A549 (cell line): ENCODE measurements around the gene RBM10. TPM values are rescaled to one million over a fixed set of nuclear protein-coding genes. Genes with fewer than 3 reads are reported as not detected.

ENCODE experiments used
- ATAC-seq, 2 experiments: fragments of 200-7000 bp in 1 of 2; fragments of >200 bp in 1 of 2; cut with Nextera tagmentation in 1 of 2; cut with Tn5 transposase in 1 of 2; 3 replicates each; pipeline versions ENCODE4 v1.8.0 to v1.9.1; 2018 to 2020; ENCODE audit warnings: mild to moderate bottlenecking in 1 of 2, moderate library complexity in 1 of 2
- CTCF ChIA-PET: fragments of 300-600 bp; sonication (Branson Sonifier 250); formaldehyde crosslinking; extraction: SDS; loops from one replicate; lab custom pipeline; 2021; ENCODE audit warnings: antibody characterized with exemption, inconsistent platforms; lab: Yijun Ruan, JAX
- POLR2A ChIA-PET: fragments of 350-600 bp; formaldehyde crosslinking; extraction: SDS; loops from one replicate; lab custom pipeline; 2021; ENCODE audit warnings: antibody characterized with exemption, inconsistent platforms; lab: Yijun Ruan, JAX
- DNase-seq, 2 experiments: peaks; one replicate each; pipeline versions ENCODE4 v3.0.0 to v3.0.0-alpha.2; 2011 to 2016; ENCODE audit warnings: low read depth in 1 of 2, low spot score in 1 of 2
- FAIRE-seq: peaks from 2 replicates; lab custom pipeline; 2011; peaks lifted over from hg19 to GRCh38; lab: Jason Lieb, UNC
- H3K27ac ChIP-seq, 2 experiments: fragments of >200 bp; sonication (Bioruptor Twin); formaldehyde crosslinking; 3 replicates each; pipeline ENCODE4 v1.5.1; 2016 to 2017
- H3K4me1 ChIP-seq: fragments of >200 bp; sonication (Bioruptor Twin); formaldehyde crosslinking; 3 replicates; pipeline ENCODE4 v1.6.1; 2016
- H3K4me2 ChIP-seq: fragments of >200 bp; sonication (Bioruptor Twin); formaldehyde crosslinking; 3 replicates; pipeline ENCODE4 v1.6.1; 2016
- H3K4me3 ChIP-seq: fragments of >200 bp; sonication (Bioruptor Twin); formaldehyde crosslinking; 3 replicates; pipeline ENCODE4 v1.5.1; 2016
- H3K9me3 ChIP-seq: fragments of >200 bp; sonication (Bioruptor Twin); formaldehyde crosslinking; 3 replicates; pipeline ENCODE4 v1.6.1; 2016
- CEBPB ChIP-seq, 2 experiments: fragments of >200 bp in 1 of 2; sonication (Bioruptor Twin) in 1 of 2; formaldehyde crosslinking in 1 of 2; IDR thresholded peaks; 2 replicates each; pipeline ENCODE4 v1.6.1; 2012 to 2016
- EHF ChIP-seq: fragments of 250-450 bp; sonication (Bioruptor Pico); IDR thresholded peaks from 2 replicates; pipeline ENCODE4 v1.5.0; 2020; ENCODE audit warnings: mild to moderate bottlenecking
- EP300 ChIP-seq, 2 experiments: fragments of >200 bp; sonication (Bioruptor Twin); formaldehyde crosslinking; IDR thresholded peaks; 2 replicates in 1 of 2; 3 replicates in 1 of 2; pipeline ENCODE4 v1.6.1; 2016 to 2017
- GATA3 ChIP-seq: IDR thresholded peaks from 2 replicates; pipeline ENCODE4 v1.6.1; 2012; ENCODE audit warnings: borderline replicate concordance
- HOXA7 ChIP-seq: fragments of 250-450 bp; sonication (Bioruptor Pico); IDR thresholded peaks from 2 replicates; pipeline ENCODE4 v1.5.0; 2020; ENCODE audit warnings: mild to moderate bottlenecking, moderate library complexity
- JUN ChIP-seq, 2 experiments: fragments of >200 bp; sonication (Bioruptor Twin); formaldehyde crosslinking; IDR thresholded peaks; 2 replicates in 1 of 2; 3 replicates in 1 of 2; pipeline ENCODE4 v1.6.1; 2016 to 2017
- KDM5A ChIP-seq: fragments of 200-600 bp; sonication (generic); IDR thresholded peaks from 2 replicates; pipeline ENCODE4 v1.6.1; 2016; ENCODE audit warnings: antibody characterized with exemption, mild to moderate bottlenecking
- NR3C1 ChIP-seq: fragments of >200 bp; sonication (Bioruptor Twin); formaldehyde crosslinking; IDR thresholded peaks from 3 replicates; pipeline ENCODE4 v1.6.1; 2017
- POLR2A ChIP-seq: IDR thresholded peaks from 2 replicates; pipeline ENCODE4 v1.6.1; 2012; ENCODE audit warnings: mild to moderate bottlenecking, low read length
- POLR2AphosphoS2 ChIP-seq: conservative IDR thresholded peaks from 2 replicates; pipeline ENCODE4 v1.6.1; 2012; ENCODE audit warnings: low read length, improper control_type of control experiment, inconsistent platforms
- RARB ChIP-seq: fragments of 250-450 bp; sonication (Bioruptor Pico); IDR thresholded peaks from 2 replicates; pipeline ENCODE4 v1.8.0; 2021; ENCODE audit warnings: mild to moderate bottlenecking, moderate library complexity
- RFX5 ChIP-seq: fragments of 450-650 bp; IDR thresholded peaks from 2 replicates; pipeline ENCODE4 v1.7.1; 2014; ENCODE audit warnings: antibody characterized with exemption, mild to moderate bottlenecking, moderate library complexity
- SMC3 ChIP-seq: fragments of >200 bp; sonication (Bioruptor Twin); formaldehyde crosslinking; IDR thresholded peaks from 3 replicates; pipeline ENCODE4 v1.6.1; 2018; ENCODE audit warnings: inconsistent platforms
- ZNF302 ChIP-seq: fragments of 250-450 bp; sonication (Bioruptor Pico); IDR thresholded peaks from 2 replicates; pipeline ENCODE4 v1.9.0; 2021; ENCODE audit warnings: inconsistent platforms, mild to moderate bottlenecking, moderate library complexity
- ZSCAN20 ChIP-seq: fragments of 250-450 bp; sonication (Bioruptor Pico); IDR thresholded peaks from 2 replicates; pipeline ENCODE4 v1.8.0; 2022; ENCODE audit warnings: mild to moderate bottlenecking, moderate library complexity
- WGBS: methylation state at CpG from one replicate; pipeline ENCODE4 v1.1.6; 2017; ENCODE audit errors: missing lambda C conversion rate; 5-methylcytosine and 5-hydroxymethylcytosine counted together
- polyA minus RNA-seq: library from RNA; depleted of rRNA, polyadenylated mRNA; stranded (reverse); fragments of >200 nt; gene quantifications from 2 replicates; pipeline ENCODE4 v1.2.3, GENCODE V29; 2011; rRNA and poly(A)+ RNA removed
- polyA plus RNA-seq, 4 experiments: library from polyadenylated mRNA; depleted of rRNA in 3 of 4; stranded (reverse); fragments of >200 nt; fragmentation: RNase III in 1 of 4; extraction: RNeasy Plus Mini Kit Qiagen cat#74134 plus additional on column Dnase treatment in 1 of 4; gene quantifications; 2 replicates in 3 of 4; 3 replicates in 1 of 4; pipeline ENCODE4 v1.2.3, GENCODE V29; 2011 to 2017
- TF ChIP-seq, protein P1 (sequence below): fragments of 250-450 bp; sonication (Bioruptor Pico); IDR thresholded peaks from 2 replicates; pipeline ENCODE4 v1.5.0; 2020; ENCODE audit warnings: low read depth, mild to moderate bottlenecking, moderate library complexity
- TF ChIP-seq, protein P2 (sequence below): IDR thresholded peaks from 2 replicates; pipeline ENCODE4 v1.6.1; 2012; ENCODE audit warnings: low read depth, borderline replicate concordance
- TF ChIP-seq, protein P3 (sequence below): fragments of >200 bp; sonication (Bioruptor Twin); formaldehyde crosslinking; IDR thresholded peaks from 3 replicates; pipeline ENCODE4 v1.6.1; 2016
- TF ChIP-seq, protein P4 (sequence below): IDR thresholded peaks from 2 replicates; pipeline ENCODE4 v1.6.1; 2012
- TF ChIP-seq, protein P5 (sequence below): fragments of >200 bp; sonication (Bioruptor Twin); formaldehyde crosslinking; IDR thresholded peaks from 3 replicates; pipeline ENCODE4 v1.5.1; 2016

Gene RBM10, protein sequence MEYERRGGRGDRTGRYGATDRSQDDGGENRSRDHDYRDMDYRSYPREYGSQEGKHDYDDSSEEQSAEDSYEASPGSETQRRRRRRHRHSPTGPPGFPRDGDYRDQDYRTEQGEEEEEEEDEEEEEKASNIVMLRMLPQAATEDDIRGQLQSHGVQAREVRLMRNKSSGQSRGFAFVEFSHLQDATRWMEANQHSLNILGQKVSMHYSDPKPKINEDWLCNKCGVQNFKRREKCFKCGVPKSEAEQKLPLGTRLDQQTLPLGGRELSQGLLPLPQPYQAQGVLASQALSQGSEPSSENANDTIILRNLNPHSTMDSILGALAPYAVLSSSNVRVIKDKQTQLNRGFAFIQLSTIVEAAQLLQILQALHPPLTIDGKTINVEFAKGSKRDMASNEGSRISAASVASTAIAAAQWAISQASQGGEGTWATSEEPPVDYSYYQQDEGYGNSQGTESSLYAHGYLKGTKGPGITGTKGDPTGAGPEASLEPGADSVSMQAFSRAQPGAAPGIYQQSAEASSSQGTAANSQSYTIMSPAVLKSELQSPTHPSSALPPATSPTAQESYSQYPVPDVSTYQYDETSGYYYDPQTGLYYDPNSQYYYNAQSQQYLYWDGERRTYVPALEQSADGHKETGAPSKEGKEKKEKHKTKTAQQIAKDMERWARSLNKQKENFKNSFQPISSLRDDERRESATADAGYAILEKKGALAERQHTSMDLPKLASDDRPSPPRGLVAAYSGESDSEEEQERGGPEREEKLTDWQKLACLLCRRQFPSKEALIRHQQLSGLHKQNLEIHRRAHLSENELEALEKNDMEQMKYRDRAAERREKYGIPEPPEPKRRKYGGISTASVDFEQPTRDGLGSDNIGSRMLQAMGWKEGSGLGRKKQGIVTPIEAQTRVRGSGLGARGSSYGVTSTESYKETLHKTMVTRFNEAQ
- polyA plus RNA-seq (2011; rRNA removed) (16.4 and 21.1 TPM in 2 replicates), polyA plus RNA-seq (2017; fragmentation: RNase III; extraction: RNeasy Plus Mini Kit Qiagen cat#74134 plus additional on column Dnase treatment) (29.8 to 35.2 TPM (median 33.0 TPM) in 3 replicates), polyA minus RNA-seq (24.2 and 34.9 TPM in 2 replicates)
- 44.2 and 54.6 TPM in 2 replicates for polyA plus RNA-seq (2012; cell fraction: cytosol; rRNA removed)
- polyA plus RNA-seq (2012; cell fraction: nucleus; rRNA removed) = 78.7 and 100 TPM in 2 replicates

DNA sequence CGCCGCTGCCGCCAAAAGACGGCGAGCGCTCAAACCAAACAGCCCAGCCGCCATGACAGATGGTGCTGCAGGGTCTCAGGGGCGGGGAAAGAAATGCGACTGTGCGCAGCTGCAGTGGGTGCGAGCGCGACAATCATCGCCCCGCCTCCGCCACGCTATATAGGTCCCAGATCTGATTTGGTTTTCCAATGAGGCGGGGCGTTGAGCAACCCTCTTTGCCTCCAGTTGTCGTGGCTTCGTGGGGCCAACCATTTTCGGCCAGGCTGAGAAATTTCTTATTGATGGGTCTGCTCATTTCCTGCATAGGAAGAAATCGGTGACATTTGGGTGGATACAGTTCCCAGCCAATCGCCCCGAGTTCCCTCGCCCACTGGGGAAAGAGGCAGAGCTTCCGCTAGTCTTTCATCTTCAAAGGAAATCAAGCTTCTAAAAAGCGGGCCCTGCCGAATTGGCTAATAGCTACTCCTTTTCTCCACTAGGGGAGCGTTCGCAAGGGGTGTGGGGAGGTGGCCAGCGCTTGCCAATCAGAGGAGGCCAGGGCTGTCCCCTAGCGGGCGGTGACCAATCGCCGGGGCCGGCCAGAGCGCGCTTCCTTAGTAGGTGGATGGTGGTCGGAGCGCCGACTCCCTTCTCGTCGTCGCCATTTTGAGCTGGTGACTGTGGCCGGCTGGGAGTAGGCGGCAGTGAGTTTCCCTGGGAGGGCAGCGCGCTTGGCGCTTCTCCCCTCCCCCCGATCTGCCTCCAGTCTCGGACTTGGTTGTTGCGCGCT lies at the start of gene RBM10, which contains the start of gene NDUFB11:
Gene RBM10, plus strand, starts transcription at position 596 of the 769 bp plus-strand sequence. CDS start 2,261 bp downstream, outside the sequence.
Gene NDUFB11, minus strand, starts transcription at position 77 of the 769 bp plus-strand sequence. Its CDS starts 23 bp downstream, at position 54.
- TF ChIP-seq, protein P1, sequence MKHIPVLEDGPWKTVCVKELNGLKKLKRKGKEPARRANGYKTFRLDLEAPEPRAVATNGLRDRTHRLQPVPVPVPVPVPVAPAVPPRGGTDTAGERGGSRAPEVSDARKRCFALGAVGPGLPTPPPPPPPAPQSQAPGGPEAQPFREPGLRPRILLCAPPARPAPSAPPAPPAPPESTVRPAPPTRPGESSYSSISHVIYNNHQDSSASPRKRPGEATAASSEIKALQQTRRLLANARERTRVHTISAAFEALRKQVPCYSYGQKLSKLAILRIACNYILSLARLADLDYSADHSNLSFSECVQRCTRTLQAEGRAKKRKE (CRISPR knock-in tag) = no peak
- TF ChIP-seq ZNF302 (CRISPR knock-in tag) (no peak), CEBPB (IDR thresholded peaks at IDR 0.05) (peak; percentile 40 to 77; a peak in 3 of 4 replicates), POLR2A (peak; percentile 81), RFX5 (peak; percentile 46; the same call in 1 of the 2 replicates), KDM5A (peak; percentile 67), ZSCAN20 (CRISPR knock-in tag) (no peak), NR3C1 (no peak), JUN (IDR thresholded peaks at IDR 0.05) (peak in 1 of 2 experiments; percentile 59; a peak in 3 of 5 replicates), EHF (CRISPR knock-in tag) (no peak)
- TF ChIP-seq, protein P2, sequence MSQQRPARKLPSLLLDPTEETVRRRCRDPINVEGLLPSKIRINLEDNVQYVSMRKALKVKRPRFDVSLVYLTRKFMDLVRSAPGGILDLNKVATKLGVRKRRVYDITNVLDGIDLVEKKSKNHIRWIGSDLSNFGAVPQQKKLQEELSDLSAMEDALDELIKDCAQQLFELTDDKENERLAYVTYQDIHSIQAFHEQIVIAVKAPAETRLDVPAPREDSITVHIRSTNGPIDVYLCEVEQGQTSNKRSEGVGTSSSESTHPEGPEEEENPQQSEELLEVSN = peak; percentile 47; the same call in 1 of the 2 replicates
- TF ChIP-seq, protein P3, sequence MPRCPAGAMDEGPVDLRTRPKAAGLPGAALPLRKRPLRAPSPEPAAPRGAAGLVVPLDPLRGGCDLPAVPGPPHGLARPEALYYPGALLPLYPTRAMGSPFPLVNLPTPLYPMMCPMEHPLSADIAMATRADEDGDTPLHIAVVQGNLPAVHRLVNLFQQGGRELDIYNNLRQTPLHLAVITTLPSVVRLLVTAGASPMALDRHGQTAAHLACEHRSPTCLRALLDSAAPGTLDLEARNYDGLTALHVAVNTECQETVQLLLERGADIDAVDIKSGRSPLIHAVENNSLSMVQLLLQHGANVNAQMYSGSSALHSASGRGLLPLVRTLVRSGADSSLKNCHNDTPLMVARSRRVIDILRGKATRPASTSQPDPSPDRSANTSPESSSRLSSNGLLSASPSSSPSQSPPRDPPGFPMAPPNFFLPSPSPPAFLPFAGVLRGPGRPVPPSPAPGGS = peak; percentile 39; the same call in 1 of the 3 replicates
- TF ChIP-seq, protein P4, sequence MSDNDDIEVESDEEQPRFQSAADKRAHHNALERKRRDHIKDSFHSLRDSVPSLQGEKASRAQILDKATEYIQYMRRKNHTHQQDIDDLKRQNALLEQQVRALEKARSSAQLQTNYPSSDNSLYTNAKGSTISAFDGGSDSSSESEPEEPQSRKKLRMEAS = peak; percentile 72; the same call in 1 of the 2 replicates
- TF ChIP-seq, protein P5, sequence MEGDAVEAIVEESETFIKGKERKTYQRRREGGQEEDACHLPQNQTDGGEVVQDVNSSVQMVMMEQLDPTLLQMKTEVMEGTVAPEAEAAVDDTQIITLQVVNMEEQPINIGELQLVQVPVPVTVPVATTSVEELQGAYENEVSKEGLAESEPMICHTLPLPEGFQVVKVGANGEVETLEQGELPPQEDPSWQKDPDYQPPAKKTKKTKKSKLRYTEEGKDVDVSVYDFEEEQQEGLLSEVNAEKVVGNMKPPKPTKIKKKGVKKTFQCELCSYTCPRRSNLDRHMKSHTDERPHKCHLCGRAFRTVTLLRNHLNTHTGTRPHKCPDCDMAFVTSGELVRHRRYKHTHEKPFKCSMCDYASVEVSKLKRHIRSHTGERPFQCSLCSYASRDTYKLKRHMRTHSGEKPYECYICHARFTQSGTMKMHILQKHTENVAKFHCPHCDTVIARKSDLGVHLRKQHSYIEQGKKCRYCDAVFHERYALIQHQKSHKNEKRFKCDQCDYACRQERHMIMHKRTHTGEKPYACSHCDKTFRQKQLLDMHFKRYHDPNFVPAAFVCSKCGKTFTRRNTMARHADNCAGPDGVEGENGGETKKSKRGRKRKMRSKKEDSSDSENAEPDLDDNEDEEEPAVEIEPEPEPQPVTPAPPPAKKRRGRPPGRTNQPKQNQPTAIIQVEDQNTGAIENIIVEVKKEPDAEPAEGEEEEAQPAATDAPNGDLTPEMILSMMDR = peak; percentile 43
- no peaks in the 10 kb centered on the region for H3K9me3 ChIP-seq
- ChIA-PET CTCF (interaction anchor here (0.6 to 1.4 kb wide), 9 partner anchors 10 to 504 kb away, joined by 3 to 10 read pairs (median 3); no protein-coding TSS in a partner anchor), POLR2A (interaction anchor here (0.6 to 3.1 kb wide), 6 partner anchors 10 to 73 kb away, joined by 3 to 17 read pairs (median 8); partner anchors contain the start of gene CDK16)
- H3K4me2 ChIP-seq = peak within 1 kb of the TSS; percentile 94
- 2% methylated on average over 15 of the region's 54 CpGs for WGBS
- ATAC-seq (peak; percentile 97 to 99), DNase-seq (peak; percentile 86 to 97), FAIRE-seq (peak; percentile 99)
- H3K4me1 ChIP-seq = peaks cover 17% of the 10 kb centered on the region
- H3K27ac ChIP-seq = peak within 1 kb of the TSS; percentile 90 to 97
- H3K4me3 ChIP-seq = peak within 1 kb of the TSS; percentile 79

DNA sequence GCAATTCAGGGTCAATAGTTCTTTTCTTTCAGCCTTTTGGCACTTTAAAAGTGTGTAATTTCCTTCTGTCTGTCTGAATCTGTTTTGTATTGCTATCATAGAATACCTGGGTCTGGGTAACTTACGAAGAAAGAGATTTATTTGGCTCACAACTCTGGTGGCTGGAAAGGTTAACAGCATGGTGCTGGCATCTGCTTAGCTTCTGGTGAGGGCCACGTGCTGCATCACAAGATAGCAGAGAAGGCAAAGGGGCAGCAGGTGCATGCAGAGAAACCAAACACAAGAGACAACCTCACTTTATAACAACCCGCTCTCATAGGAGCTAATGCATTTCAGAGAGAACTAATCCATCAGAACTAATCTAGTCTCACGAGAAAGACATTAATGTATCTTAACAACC lies 48.0 kb upstream of the RBM10 start:
- no peak overlapping the region for H3K4me3 ChIP-seq
- no peak for ATAC-seq
- CTCF ChIA-PET = interaction anchor here (0.9 to 1.5 kb wide), 4 partner anchors 21 to 338 kb away, joined by 3 to 4 read pairs (median 3); partner anchors contain the start of gene SLC9A7
- H3K4me2 ChIP-seq = no peak overlapping the region
- no peak for DNase-seq
- WGBS = 79% methylated on average over 4 of the region's 4 CpGs
- H3K4me1 ChIP-seq = no peaks in the 10 kb centered on the region
- H3K9me3 ChIP-seq = no peaks in the 10 kb centered on the region
- no peak overlapping the region for H3K27ac ChIP-seq
- POLR2A ChIA-PET = no interaction called here
- FAIRE-seq = peak; percentile 76
- TF ChIP-seq POLR2A (no peak), SMC3 (no peak), EP300 (IDR thresholded peaks at IDR 0.05) (no peak), POLR2AphosphoS2 (no peak), GATA3 (no peak), HOXA7 (CRISPR knock-in tag) (no peak), RARB (CRISPR knock-in tag) (no peak), NR3C1 (no peak)
- TF ChIP-seq, protein P3 = no peak
- TF ChIP-seq, protein P1 (CRISPR knock-in tag) = no peak
